ENCODE data around the gene USP48. TPM values are rescaled to one million over a fixed set of nuclear protein-coding genes. Genes with fewer than 3 reads are reported as not detected.
A peak's percentile ranks its signal among the peaks of the same experiment; 100 is the strongest.

USP48 gene
- total RNA-seq, 4 donors from 2014 or later: 23.1 to 92.5 (median 64.4) TPM

DNA sequence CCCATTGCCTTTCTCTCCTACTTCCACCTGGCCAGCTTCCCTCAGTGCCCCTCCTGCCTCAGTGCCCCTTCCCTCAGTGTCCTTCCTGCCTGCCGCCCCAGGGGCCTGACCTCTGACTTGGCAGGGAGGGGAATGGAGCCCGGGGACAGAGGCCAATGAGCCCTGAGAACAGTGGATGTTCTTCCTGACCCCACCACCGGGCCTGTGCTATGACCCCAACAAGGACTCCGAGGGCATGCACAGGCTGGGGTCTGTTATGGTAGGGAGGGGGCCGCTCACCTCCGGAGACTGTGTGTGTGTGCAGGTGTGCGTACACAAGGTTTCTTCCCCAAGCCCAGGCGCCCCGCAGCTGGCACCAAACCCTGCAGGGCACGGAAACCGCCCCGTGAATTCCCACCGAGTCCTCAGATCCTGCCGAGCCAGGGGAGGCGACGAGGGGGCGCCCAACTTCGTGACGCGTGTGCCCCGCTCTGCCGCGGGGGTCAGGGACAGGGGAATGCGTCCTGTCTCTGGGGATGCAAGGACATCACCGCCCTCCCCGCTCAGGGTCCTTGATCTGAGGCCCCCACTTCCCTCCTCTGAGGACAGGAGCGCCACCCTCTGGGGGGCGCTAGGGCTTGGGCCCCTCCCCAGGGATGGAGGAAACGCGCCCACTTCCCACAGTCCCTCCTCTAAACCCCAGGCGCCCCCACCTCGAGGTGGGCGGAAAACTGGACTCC is 114.6 kb downstream of the USP48 start:
- Histone ChIP-seq H3K4me3 (no peak overlapping the region), H3K9me3 (no peaks in the 10 kb centered on the region), H3K36me3 (no peaks in the 10 kb centered on the region), H3K4me1 (peaks cover 0 to 18% of the 10 kb centered on the region in 2 donors), H3K27ac (no peak overlapping the region), H3K27me3 (peaks cover 19% of the 10 kb centered on the region in 2 donors)
- intact Hi-C loops (cut with DNase I; ENCODE audit: low total_unique reads): no loop called here
- TF ChIP-seq, protein P1, sequence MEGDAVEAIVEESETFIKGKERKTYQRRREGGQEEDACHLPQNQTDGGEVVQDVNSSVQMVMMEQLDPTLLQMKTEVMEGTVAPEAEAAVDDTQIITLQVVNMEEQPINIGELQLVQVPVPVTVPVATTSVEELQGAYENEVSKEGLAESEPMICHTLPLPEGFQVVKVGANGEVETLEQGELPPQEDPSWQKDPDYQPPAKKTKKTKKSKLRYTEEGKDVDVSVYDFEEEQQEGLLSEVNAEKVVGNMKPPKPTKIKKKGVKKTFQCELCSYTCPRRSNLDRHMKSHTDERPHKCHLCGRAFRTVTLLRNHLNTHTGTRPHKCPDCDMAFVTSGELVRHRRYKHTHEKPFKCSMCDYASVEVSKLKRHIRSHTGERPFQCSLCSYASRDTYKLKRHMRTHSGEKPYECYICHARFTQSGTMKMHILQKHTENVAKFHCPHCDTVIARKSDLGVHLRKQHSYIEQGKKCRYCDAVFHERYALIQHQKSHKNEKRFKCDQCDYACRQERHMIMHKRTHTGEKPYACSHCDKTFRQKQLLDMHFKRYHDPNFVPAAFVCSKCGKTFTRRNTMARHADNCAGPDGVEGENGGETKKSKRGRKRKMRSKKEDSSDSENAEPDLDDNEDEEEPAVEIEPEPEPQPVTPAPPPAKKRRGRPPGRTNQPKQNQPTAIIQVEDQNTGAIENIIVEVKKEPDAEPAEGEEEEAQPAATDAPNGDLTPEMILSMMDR (IDR thresholded peaks at IDR 0.05): no peak
- no peak for TF ChIP-seq POLR2A (IDR thresholded peaks at IDR 0.05)
- DNase-seq: no peak

DNA sequence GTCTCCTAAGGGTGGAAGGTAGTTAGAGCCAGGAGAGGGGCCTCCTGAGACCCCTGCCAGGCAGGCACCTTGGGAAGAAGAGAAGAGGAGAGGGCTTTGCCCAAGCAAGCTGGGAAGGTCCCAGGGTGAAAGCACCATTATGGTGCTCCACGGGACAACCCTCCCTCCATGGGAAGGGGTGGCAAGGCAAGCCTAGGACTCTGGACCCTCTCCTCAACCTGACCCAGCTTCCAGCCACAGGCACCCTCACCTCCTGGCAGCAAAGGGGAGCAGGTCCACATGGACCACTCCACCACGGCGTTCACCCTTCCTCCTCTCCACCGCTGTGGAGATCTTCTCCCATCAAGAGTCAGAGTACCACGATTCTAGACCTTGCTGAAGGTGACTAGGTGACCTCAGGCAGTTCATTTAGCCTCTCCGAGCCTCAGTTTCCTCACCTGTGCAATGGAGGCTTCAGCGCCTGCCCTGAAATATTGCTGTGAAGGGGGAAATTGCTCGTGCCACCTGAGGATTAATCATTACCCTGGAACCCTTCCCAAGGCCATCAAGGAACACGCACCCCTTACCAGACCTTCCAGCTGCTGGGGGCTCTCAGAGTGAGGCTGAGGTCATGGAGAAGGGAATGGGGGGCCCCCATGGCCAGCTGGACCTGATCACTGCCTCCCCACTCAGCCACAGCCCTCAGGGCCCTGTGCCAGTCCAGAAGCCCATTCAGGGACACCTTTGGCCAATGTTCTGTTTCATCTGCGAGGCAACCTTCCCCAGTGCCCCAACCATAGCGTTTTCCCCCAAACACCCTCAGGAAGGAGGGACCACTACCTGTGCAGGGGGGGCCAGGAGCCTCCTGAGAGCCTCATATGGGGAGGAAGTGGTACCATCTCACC is 115.4 kb downstream of the USP48 start:
- intact Hi-C loops (cut with DNase I; ENCODE audit: low total_unique reads): no loop called here
- TF ChIP-seq, protein P1 (IDR thresholded peaks at IDR 0.05): no peak
- TF ChIP-seq POLR2A (IDR thresholded peaks at IDR 0.05): no peak
- H3K4me1 ChIP-seq: peaks cover 0 to 16% of the 10 kb centered on the region in 2 donors
- H3K27me3 ChIP-seq: peaks cover 19% of the 10 kb centered on the region in 2 donors
- H3K9me3 ChIP-seq: no peaks in the 10 kb centered on the region
- H3K36me3 ChIP-seq: no peaks in the 10 kb centered on the region
- DNase-seq: peak in 1 of 2 donors; percentile 9
- no peak overlapping the region for H3K27ac ChIP-seq
- no peak overlapping the region for H3K4me3 ChIP-seq

DNA sequence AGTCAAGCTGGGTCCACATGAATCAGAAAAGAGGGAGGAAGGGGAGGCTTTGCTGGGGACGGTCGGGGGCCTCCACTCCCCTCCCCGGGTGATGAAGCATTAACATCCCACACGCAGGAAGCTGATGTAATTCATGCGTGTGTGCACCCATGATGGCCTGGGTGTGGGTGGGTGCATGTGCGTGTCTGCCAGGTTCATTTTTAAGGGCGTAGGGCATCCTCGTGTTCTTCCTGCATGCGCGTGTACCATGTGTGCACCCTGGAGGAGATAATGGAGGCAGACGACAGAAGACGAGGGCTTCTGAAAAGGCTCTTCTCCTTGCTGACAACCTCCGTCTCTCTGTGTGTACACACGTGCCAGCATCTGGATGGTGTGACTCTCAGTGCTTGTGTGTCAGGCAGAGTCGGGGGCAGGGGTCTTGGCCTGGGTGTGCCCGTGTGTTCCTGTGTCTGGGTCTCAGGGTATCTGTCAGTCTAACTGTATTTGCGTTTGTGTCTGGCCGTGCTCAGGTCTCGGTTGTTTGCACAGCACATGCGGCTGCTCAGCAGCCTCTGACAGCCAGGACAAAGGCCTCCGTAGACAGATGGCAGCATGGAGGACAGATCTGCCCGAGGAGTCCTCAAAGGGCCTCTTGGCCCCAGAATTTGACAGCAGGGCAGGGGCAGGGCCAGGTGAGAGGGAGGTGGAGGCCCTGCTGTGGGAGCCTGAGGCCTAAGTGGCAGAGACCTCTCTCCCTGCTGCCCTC is 116.2 kb downstream of the USP48 start:
- peak in 1 of 2 donors; percentile 9 for DNase-seq
- no peaks in the 10 kb centered on the region for H3K36me3 ChIP-seq
- H3K4me1 ChIP-seq: peaks cover 0 to 14% of the 10 kb centered on the region in 2 donors
- TF ChIP-seq, protein P1 (IDR thresholded peaks at IDR 0.05): no peak
- TF ChIP-seq POLR2A (IDR thresholded peaks at IDR 0.05): no peak
- H3K27me3 ChIP-seq: peaks cover 19% of the 10 kb centered on the region in 2 donors
- H3K9me3 ChIP-seq: no peaks in the 10 kb centered on the region
- H3K4me3 ChIP-seq: no peak overlapping the region
- intact Hi-C loops (cut with DNase I; ENCODE audit: low total_unique reads): no loop called here
- no peak overlapping the region for H3K27ac ChIP-seq

DNA sequence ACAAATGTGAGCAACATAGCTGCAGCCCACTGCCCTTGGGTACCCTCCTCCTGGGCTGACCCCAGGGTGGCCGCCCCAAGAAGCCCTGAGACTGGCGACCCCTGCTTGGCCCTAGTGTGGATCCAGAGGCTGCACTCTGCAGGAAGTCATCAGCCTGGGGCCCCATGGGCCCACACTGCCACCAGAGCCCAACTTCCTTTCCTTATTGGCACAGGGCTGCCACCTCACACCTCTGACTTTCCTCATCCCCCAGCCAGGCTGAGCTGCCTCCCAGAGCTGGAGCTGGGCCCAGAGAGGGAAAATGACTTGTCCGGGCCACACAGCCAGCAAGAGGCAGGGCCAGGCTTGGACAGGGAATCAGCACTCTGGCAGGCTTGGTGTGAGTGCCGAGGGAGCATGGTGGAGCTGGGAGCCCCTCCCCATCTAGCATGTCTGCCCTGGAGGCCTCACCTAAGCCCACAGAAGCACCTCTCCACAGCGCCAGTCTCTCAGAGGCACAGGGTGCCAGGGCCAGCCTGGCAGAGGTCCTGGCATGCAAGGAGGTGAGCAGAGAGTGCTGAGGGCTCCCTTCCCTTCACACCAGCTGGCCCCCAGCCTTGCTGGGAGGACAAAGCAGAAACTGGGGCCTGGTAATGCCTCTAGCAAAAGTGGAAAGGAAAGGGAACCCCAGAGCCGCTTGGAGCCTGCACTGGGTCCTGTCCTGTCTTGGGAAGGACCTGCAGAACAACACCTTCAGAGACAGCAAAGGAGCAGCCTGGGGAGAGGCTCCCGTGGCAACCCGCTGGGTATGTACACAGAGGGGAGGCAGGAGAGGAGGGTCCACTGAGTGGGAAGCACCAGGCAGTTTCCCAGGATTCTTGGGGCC is 117.0 kb downstream of the USP48 start:
- Histone ChIP-seq H3K36me3 (no peaks in the 10 kb centered on the region), H3K4me3 (no peak overlapping the region), H3K27ac (no peak overlapping the region), H3K4me1 (peaks cover 0 to 14% of the 10 kb centered on the region in 2 donors), H3K27me3 (peaks cover 19% of the 10 kb centered on the region in 2 donors), H3K9me3 (no peaks in the 10 kb centered on the region)
- DNase-seq: peak in 1 of 2 donors; percentile 9
- intact Hi-C loops (cut with DNase I; ENCODE audit: low total_unique reads): no loop called here
- TF ChIP-seq, protein P1 (IDR thresholded peaks at IDR 0.05): no peak
- no peak for TF ChIP-seq POLR2A (IDR thresholded peaks at IDR 0.05)
